Measurements from ENCODE around the gene PRKN.
"Not testable (repeated sequence)": the region's sequence is repeated elsewhere in the genome, so short reads cannot be mapped to it uniquely, and the experiment has no call there.

The PRKN gene

DNA sequence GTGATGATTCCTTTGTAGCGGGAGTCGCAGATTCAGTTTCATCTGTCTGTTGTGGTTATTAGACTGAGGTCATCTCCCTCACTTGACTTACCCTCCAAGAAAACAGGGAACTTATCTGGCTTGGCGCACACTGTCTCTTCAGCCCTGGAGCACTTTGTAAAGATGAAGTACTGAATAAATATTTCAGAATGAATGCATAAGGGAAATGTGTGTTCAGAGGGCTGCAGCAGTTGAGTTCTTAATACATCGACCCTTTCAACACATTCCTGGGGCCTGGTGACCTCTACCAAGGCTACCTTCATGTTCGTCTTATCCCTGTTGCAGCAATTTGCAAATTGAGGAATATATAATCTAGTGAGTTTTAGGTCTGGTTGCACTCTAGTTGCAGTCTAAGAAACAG lies 801.2 kb downstream of the PRKN start:
- no peak for DNase-seq (ENCODE audit: extremely low read depth in 1 of 2, low read depth in 1 of 2)

DNA sequence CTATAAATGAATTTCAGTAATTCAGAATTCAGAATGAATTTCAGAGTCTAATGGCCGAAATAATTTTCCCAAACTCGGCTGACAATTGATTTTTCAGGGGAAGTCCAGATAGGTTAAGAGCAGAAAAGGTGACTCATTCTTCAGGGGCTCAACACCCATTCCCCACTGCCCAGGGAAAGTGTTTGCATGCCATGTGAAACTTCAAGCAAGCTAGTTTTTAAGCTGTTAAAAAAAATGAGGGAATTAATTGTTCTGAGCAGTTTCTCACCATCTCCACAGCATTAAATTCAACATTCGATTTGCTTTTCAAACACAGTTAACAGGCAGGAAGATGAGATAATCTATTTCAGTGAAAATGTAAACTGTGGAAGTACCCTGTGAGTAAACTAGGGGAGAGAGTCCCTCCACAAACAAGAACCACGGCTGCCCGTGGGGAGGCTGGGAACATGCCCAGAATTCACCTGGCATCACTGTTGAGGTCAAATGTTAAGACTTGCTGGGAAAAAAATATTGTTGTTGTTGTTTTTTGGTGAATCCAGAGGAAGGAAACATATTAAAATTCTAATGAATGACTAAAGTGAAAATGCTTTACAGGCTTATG lies 803.0 kb downstream of the PRKN start:
- no peak for DNase-seq (ENCODE audit: extremely low read depth in 1 of 2, low read depth in 1 of 2)

DNA sequence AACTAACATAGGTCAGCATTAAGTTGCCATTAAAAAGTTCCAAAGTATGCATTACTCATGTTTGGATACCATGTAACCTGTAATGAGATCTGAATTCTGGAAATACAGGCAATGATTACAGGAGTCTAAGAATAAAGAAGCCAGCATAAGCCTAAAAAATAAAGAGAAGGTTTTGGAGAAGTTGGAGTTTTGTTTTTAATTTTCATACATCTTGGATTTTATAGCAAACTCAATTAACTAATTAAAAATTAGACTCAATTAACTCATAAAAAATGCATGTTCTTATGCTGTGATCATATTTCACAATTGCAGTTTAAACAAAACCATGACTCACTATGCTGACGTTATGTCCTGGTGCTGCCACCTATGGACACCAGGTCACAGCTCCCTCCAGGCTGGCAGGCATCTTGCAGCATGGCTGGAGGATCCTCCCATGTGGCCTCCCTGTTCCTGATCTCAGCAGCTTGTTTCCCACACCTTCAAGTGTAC lies 804.9 kb downstream of the PRKN start:
- no peak for DNase-seq (ENCODE audit: extremely low read depth in 1 of 2, low read depth in 1 of 2)

DNA sequence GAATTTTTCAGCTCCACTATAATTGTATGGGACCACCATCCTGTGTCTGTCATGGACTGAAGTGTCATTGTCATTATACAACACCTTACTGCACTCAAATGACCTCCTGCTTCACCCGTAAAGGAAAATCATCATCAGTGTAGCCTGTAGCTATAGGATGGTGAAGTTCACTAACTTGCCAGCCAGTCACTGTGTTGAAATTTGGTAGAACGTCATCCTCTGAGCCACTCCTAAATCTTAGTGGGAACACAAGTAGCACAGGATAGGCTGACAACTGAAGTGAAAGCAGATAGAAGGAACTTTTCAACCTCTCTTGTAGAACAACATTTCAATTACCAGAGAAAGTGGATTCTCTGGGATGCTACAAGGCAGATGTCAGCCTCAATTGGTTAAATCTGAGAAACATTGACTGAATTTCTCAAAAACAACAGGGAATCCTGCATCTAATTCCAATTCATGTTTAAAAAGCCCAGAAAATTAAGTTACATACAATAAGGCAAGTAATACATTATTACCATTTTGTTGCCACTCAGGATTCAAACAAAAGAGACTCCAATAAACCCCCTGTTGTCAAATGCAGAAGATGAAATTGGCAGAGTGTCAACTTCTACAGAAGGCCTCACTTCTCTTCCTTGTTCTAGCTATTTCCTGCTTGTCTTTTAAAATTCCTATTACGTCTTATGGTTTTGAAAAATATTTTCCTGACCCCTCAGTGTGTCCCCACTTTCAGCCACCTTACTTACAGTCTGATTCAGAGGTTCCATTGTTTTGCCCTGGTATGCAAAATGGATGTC lies 805.8 kb downstream of the PRKN start:
- no peak for DNase-seq (ENCODE audit: extremely low read depth in 1 of 2, low read depth in 1 of 2)

DNA sequence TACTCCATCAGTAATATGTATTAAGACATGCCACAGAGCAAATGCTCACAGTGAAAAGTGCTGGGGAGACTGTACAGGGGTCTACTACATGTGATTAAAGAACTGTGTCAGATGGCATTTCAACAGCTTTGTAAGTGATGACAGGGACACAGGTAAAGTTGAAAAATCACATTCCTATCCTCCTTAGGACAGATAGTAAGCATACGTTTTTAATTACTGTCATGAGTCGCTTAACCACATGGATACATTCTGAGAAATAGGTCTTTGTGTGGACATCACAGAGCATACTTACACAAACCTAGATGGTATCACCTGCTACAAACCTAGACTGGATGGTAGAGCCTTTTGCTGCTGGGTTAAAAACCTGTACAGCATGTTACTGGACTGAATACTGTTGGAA lies 807.9 kb downstream of the PRKN start:
- no peak for DNase-seq (ENCODE audit: extremely low read depth in 1 of 2, low read depth in 1 of 2)

DNA sequence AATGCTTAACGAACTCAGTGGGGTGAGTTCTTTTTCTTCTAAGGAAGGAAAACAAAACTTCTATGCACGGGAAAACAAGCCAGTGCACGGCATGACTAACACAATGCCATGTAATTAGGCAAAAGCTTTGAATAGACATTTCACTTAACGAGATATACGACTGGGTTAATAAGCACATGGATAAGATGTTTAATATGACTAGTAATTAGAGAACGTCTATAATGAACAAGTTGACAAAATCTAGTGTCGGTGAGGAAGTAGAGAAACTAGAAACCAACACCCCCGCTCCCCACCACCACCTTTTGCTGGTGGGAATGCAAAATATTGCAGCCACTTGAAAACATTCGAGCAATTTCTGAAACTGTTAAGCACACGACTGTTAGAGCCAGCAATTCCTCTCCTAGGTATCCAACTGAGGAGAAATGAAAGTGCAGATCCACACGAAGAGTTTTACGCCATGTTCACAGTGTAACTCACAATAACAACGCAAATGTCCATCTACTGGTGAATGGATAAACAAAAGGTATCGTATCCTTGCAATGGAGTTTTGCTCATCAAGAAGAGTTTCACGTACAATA lies 808.8 kb downstream of the PRKN start:
- no peak for DNase-seq (ENCODE audit: extremely low read depth in 1 of 2, low read depth in 1 of 2)

DNA sequence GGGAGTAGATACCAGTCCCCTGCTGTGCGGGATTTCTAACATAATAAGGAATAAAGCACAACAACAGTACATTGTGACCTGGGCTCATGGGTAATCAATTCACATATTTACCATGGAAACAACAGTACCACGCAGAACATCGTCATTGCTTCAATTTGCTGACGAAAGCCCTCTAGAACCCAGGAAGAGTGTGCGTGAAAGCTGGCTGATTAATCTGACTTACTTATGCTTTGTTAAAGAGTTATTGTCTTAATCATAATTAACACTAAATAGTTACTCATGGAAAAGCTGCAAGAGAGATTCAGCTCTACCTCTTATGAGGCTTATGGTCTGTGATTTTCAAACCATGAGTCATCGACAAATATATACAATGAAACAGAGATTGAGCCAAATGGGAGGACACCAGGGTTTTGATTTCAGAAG lies 809.4 kb downstream of the PRKN start:
- no peak for DNase-seq (ENCODE audit: extremely low read depth in 1 of 2, low read depth in 1 of 2)

DNA sequence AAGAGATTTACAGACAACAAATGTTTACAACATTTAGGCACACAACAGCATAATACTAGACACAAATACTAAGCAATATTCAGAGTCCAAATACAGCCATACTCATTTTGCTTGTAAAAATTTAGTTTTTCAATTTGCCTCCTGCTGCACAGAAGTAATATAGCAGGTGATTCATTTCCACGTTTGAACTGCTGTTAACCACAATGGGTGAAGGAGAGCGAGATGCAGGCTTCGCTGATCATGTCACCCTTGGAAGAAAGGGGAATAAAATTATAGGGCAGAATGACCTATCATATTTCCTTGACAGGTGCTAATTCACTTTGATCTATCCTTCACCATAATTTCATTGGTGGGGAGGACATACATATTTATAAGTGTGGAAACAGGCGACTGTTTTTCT lies 809.9 kb downstream of the PRKN start:
- DNase-seq (ENCODE audit: extremely low read depth in 1 of 2, low read depth in 1 of 2): no peak

DNA sequence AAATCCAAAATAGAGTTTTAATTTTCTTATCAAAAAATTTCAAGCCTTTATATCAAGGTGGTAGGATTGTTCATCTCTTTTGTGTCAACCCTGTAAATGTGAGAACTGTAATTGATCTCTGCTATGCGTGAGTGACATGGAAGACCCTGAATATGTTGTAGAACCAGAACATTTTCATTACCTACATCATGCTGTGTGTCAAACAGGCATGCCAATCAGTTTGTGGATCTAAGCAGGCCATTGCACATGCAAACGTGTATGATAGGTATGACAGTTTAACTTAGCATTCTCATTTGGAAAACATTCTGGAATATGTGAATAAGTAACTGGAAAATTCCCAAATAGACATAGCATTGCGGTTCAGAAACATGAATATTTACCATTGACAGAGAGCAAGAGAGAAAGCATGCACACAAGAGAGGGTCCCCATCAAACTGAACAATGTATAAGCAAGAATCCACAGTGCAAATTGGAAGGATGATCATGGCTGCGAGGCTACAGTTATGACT lies 812.1 kb downstream of the PRKN start:
- no peak for DNase-seq (ENCODE audit: extremely low read depth in 1 of 2, low read depth in 1 of 2)

DNA sequence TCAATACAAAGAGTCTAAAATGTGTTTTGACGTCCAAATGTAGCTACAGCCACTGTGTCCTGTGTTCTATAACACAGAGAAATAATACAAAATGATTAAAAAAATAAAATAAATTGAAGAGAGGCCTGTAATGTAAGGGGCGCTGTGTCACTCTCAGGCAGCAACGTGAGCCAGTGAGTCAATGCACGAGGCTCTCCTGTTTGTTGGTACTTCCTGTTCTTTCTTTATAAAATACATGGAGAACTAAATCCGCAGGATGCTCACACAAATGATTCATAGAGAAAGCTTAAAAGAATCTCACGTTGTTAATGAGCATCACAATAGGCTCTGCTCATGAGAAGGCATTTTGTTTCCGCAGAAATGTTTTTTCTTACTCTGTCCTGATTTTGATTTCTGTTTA lies 818.7 kb downstream of the PRKN start:
- DNase-seq (ENCODE audit: extremely low read depth in 1 of 2, low read depth in 1 of 2): no peak

DNA sequence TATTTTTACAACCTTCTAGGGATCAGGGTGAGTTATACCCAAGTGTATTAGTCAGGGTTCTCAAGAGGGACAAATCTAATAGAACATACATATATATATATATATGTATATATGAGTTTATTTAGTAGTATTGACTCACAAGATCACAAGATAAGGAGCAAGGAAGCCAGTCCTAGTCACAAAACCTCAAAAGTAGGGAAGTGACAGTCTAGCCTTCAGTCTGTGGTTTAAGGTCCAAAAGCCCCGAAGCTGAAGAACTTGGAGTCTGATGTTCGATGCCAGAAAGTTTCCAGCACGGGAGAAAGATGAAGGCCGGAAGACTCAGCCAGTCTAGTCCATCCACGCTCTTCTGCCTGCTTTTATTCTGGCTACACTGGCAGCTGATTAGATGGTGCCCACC lies 821.0 kb downstream of the PRKN start:
- no peak for DNase-seq (ENCODE audit: extremely low read depth in 1 of 2, low read depth in 1 of 2)

DNA sequence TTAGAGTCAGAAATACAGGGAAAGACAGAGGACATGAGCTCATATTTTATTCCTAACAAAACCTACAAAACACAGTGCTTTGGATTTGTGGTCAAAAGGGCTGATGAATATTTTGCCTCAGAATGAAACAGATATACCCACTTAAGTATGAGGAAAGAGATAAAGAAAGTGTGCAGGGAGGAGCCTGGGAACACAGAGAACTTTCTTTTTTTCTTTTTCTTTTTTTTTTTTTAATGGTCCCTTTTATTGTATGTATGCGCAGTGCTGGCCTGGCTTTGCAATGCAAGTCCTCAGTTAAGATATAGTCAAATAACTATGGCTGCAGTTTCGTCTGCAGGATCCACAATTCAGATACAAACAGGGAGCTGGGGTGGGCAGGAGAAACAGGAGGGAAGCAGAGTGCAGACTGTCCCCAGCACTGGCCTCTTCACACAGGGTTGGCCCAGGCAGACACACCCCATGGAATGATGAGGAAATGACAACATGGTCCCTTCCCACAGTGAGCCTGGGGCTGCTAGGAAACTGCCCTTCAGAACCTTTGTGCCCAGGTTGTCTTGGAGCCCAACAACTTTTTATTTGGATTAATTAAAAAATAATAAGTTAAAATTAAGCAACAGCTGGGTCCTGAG lies 823.9 kb downstream of the PRKN start:
- DNase-seq (ENCODE audit: extremely low read depth in 1 of 2, low read depth in 1 of 2): no peak

DNA sequence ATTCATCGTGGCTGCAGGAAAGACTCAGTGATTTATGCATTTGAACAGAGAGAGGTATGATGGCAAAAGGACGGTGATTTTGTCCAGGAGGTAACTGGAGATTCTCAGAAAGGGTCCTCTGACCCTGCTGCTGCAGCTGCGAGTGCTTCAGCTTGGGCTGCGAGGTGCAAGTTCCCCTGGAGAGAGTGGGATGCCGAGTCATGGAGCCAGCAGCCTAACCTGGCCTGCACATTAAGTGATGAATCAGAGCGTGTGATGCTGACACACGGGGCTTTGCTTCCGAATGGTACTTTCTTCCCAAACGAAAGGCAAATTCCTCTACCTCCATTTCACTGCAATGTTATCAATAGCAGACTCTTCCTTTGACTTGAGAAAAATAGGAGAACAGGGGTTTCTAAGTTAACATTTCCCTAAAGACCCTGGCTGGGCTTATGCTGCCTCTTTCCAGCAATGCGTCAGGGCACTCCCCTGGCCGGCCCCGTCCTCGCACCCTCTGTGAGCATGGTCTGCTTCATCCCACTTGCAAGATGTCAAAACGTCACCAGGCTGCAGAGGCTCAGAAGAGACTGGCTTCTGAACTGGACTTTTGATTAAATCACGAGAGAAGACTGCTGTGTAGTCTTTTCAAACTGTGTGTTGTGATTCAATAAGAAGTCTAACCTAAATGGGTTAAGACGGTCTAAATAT lies 825.7 kb downstream of the PRKN start:
- no peak for DNase-seq (ENCODE audit: extremely low read depth in 1 of 2, low read depth in 1 of 2)

DNA sequence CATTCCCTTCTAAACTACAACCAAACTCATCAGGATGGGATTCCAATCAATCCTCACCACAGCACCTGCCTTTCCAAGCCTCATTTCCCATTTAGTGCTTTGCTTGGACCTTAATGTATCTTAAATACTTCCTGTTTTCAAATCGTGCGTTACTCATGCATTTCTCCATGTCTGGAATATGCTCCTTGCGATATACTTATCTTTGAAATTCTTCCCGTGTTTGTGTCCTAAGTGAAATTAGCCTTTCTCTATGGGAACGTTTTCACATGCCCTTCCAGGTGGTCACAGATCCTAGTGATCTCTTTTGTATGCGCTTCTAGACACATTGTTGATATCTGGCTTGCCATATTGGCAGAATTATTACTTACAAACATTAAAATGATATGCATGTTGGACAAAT lies 833.1 kb downstream of the PRKN start:
- no peak for DNase-seq (ENCODE audit: extremely low read depth in 1 of 2, low read depth in 1 of 2)

DNA sequence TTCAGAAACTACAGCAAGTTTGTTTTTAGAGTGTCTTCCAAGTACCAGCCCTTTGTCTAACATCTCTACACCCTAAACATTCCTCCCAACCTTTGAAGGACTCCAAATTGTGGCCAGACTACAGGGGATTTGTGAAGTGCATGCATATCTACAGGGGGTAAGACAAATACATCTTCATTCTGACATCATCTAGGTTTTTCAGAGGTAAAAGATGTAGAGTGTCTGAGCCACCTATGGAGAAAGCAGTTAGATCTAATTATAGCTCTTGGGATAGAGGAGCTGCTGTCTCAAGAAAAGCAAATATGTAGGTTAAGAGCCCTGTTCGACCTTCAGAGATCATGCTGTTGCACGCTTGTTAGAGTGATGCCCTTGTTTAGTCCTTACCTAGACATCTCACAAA lies 836.0 kb downstream of the PRKN start:
- no peak for DNase-seq (ENCODE audit: extremely low read depth in 1 of 2, low read depth in 1 of 2)

DNA sequence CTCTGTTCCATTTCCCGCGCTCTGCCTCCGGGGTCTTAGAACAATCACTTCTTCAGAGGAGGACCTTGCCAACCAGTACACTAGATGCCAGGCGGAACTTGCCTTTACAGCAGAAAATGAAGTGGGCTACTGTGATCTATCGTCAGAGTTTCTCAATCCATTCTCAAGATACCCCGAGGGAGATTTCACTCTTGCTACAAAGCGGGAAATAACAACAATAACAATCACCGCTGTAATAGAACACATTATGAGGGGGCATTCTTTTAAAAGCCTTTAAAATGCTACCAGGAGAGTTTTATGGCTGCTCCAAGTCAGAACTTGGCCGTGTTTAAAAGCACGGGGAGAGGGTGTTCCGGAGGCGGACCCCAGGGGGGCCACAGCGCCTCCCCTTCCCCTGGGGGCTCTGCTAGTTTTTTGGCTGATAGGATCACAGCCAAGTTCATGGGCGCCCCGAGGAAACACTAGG lies 836.7 kb downstream of the PRKN start:
- no peak for DNase-seq (ENCODE audit: extremely low read depth in 1 of 2, low read depth in 1 of 2)

DNA sequence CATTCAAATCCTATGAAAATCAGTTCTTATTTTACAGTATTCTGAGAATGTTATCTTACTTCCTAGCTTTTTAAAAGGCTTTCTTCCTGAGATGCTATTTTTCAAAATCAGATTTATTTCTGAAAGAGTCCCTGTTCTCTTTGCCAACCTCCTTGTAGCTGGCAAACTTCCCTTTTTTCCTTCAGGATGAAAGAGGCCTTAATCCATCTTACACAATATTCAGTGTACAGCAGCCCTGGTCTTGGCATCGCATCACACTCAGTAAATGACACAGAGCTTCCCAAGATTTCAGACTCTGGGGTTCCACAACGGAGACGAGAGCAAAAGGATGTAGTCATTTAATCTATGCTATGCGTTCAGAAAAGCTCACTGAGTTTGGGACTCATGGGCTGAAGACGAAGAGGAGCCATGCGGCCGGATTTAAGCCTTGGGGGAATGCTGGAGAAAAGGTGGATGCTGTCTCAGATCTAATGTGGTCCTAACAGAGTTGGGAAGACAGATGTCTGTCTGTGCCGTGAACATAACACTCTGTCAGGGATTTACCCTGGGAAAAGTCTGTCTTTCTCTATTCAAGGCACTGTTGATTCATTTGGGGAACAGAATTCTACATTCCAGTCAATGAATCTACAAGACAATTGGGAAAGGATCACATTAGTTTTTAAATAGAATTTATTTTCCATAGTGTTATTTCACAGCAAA lies 837.3 kb downstream of the PRKN start:
- no peak for DNase-seq (ENCODE audit: extremely low read depth in 1 of 2, low read depth in 1 of 2)

DNA sequence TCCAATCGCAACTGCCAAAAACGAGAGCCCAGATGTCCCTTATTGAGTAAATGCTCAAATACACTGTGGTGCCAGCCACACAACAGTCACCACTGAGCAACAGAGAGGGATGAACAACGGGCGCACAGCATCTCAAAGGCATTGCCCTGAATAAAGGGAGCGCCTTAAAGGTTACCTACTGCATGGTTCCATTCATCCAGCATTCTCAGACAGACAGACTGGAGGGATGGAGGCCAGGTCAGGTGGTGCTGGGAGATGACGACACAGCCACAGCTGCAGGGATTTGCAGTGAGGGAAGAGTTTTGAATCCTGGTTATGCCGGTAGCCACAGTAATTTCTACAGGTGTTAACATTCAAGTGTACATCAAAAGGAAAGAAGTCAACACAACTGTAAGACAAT lies 838.2 kb downstream of the PRKN start:
- no peak for DNase-seq (ENCODE audit: extremely low read depth in 1 of 2, low read depth in 1 of 2)

DNA sequence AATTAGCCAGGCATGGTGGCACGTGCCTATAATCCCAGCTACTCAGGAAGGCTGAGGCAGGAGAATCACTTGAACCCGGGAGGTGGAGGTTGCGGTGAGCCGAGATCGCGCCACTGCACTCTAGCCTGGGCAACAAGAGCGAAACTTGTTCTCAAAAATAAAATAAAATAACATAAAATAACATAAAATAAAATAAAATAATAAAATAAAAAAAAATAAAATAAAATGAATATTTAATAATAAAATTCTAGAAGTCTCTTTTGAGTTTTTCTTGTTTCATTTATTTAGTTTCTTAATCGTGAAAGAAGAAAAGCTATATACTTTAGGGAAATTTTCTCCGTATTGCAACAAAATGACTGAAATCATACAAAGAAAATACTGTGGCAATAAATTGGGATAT lies 841.0 kb downstream of the PRKN start:
- not testable (repeated sequence) for DNase-seq (ENCODE audit: extremely low read depth in 1 of 2, low read depth in 1 of 2)

DNA sequence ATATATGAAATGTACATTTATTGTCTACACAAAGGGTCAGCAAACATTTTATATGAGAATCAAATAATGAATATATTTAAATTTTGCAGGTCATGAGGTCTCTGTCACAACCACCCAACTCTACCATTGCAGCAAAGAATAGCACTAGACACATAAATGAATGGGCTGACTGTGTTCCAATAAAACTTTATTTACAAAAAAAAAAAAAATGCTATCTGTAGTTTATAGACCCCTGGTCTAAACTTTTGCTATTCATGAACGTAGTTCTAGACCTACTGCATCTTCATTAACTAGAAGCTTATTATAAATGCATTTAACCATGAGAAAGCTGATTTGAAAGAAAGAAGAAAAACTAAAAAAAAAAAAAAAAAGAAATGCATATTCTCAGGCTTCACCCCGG lies 842.8 kb downstream of the PRKN start:
- DNase-seq (ENCODE audit: extremely low read depth in 1 of 2, low read depth in 1 of 2): no peak

Measured in activated CD8-positive, alpha-beta memory T cell treated with anti-CD3 and anti-CD28 coated beads for 1 hour (primary cell).